Measurements from ENCODE around the gene C11orf21. TPM values are rescaled to one million over a fixed set of nuclear protein-coding genes. Genes with fewer than 3 reads are reported as not detected.

The C11orf21 gene
- total RNA-seq, 2 donors from 2014 or later = 50.1 to 89.1 TPM

DNA sequence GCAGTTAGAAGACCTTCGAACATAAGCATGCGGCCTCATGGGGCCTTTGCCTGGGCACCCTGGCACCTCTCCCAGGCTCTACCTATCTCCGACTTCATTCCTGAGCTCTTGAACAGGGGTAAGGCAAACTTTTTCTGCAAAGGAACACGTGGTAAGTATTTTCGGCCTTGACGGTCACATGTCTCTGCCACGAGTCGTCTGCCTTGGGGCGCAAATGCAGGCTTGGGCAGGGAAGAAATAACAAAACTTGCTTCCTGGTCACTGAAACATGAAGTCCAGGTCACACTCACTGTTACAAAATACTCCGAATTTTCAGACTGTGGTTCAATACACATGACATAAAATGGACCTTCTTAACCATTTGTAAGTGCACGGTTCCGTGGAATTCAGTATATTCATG is 27.9 kb downstream of the C11orf21 start:
- Mint-ChIP-seq H3K4me1 (peaks cover 5% of the 10 kb centered on the region), H3K27ac (no peak overlapping the region), H3K27me3 (peaks cover 44% of the 10 kb centered on the region), H3K36me3 (ENCODE audit: low read depth) (peaks cover 2% of the 10 kb centered on the region), H3K4me3 (no peak overlapping the region)
- H3K9me3 ChIP-seq (ENCODE audit: control insufficient read depth, low read length, poor library complexity, severe bottlenecking) = peaks cover 2% of the 10 kb centered on the region
- ATAC-seq (no peak), DNase-seq (no peak)

- H3K4me3 Mint-ChIP-seq = no peak overlapping the region
- H3K9me3 ChIP-seq (ENCODE audit: control insufficient read depth, low read length, poor library complexity, severe bottlenecking) = no peaks in the 10 kb centered on the region
- DNase-seq (no peak), ATAC-seq (no peak)
- H3K27ac Mint-ChIP-seq = no peak overlapping the region
- peaks cover 48% of the 10 kb centered on the region for H3K27me3 Mint-ChIP-seq
- peaks cover 8% of the 10 kb centered on the region for H3K4me1 Mint-ChIP-seq
- H3K36me3 Mint-ChIP-seq (ENCODE audit: low read depth) = peaks cover 2% of the 10 kb centered on the region
Observed at GRCh38 chr11:2273311-2273710, 28.4 kb downstream of the C11orf21 start.

GRCh38 chr11:2272946-2273280 is 28.8 kb downstream of the C11orf21 start:
- H3K4me3 Mint-ChIP-seq = no peak overlapping the region
- peaks cover 49% of the 10 kb centered on the region for H3K27me3 Mint-ChIP-seq
- H3K4me1 Mint-ChIP-seq = peaks cover 8% of the 10 kb centered on the region
- peaks cover under 1% of the 10 kb centered on the region for H3K36me3 Mint-ChIP-seq (ENCODE audit: low read depth)
- no peaks in the 10 kb centered on the region for H3K9me3 ChIP-seq (ENCODE audit: control insufficient read depth, low read length, poor library complexity, severe bottlenecking)
- H3K27ac Mint-ChIP-seq = no peak overlapping the region
- no peak for DNase-seq
- ATAC-seq = no peak

DNA sequence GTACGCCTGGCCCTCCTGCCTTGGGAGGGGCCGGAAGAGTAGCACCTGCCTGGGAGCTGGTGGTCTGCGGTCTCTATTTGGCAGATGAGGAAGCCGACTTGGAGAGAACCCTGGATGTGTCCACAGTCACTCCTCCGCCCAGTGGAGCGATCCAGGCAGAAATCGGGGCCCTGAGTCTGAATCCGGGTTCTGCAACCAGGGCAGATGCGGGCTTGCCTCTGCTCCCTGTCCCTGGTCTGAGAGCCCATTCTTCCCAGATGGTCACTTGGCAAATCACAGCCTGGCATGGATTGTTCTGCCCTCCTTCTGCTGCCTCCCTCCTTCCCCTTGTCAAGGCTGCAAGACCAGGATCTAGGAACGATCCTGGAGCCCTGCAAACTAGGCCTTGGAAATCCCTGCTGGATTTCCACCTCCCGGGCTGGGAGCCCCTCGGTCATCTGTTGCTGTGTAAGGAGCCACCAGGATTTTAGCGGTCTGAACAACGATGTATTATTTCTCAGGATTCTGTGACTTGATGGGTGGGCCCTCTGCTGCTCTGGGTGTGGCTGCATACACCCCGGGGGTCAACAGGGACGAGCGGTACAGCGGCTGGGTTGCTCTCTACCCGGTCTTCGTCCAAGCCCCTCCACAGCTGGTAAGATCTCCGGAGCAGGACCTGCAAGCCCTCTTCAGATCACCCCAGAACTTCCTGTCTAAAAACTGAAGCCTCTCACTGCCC is 29.3 kb downstream of the C11orf21 start:
- no peak for ATAC-seq
- no peaks in the 10 kb centered on the region for H3K36me3 Mint-ChIP-seq (ENCODE audit: low read depth)
- H3K4me3 Mint-ChIP-seq = peak overlapping the region; percentile 55
- H3K4me1 Mint-ChIP-seq = peaks cover 10% of the 10 kb centered on the region
- no peak overlapping the region for H3K27ac Mint-ChIP-seq
- H3K27me3 Mint-ChIP-seq = peaks cover 45% of the 10 kb centered on the region
- no peak for DNase-seq
- no peaks in the 10 kb centered on the region for H3K9me3 ChIP-seq (ENCODE audit: control insufficient read depth, low read length, poor library complexity, severe bottlenecking)

DNA sequence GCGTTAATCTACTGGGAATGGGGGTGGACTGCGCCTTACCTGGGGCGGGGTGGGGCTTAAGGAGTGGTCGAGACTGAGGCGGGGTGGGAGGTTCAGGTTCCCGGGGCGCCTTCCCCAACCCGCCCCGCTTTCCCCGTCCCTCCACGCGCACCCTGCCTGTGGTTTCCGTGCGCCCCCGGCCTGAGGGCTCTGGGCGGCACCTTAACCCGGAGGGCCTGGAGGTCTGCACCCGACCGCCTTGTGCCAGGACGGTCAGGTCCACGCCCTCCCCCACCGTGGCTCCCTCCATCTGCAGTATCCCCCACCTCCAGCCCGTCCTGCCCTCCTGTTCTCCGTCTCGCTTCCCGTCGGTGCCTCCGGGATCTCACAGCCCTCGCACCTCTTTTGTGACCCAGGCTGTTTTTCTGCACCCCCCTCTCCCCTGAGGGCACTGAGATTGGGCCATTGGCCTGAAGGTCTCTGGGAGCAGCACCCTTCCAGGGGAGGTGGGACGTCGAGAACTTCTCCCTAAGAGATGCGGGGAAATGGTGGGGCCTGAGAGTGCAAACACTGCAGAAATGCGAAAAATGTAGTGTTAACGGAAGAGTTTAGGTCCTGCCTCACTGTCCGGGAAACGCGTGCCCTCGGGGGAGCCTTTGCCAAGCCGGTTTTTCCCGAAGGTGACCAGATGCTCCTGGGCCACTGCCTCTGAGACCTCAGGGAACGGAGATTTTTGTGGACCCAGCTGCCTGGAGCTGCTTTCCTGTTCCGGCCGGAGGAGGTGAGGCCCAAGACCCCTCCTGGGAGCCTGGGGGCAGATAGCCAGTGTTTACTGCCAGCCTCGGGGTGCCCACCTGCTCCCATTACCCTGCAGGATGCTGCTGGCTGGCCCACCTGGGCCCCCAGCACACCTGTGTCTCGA is 30.1 kb downstream of the C11orf21 start:
- no peaks in the 10 kb centered on the region for H3K9me3 ChIP-seq (ENCODE audit: control insufficient read depth, low read length, poor library complexity, severe bottlenecking)
- H3K27ac Mint-ChIP-seq = no peak overlapping the region
- DNase-seq = no peak
- peaks cover 8% of the 10 kb centered on the region for H3K4me1 Mint-ChIP-seq
- H3K4me3 Mint-ChIP-seq = peak overlapping the region; percentile 53
- H3K36me3 Mint-ChIP-seq (ENCODE audit: low read depth) = no peaks in the 10 kb centered on the region
- H3K27me3 Mint-ChIP-seq = peaks cover 38% of the 10 kb centered on the region
- ATAC-seq = no peak

- no peaks in the 10 kb centered on the region for H3K36me3 Mint-ChIP-seq (ENCODE audit: low read depth)
- H3K4me3 Mint-ChIP-seq = no peak overlapping the region
- no peaks in the 10 kb centered on the region for H3K9me3 ChIP-seq (ENCODE audit: control insufficient read depth, low read length, poor library complexity, severe bottlenecking)
- no peak overlapping the region for H3K27ac Mint-ChIP-seq
- peak; percentile 71 for ATAC-seq
- peaks cover 36% of the 10 kb centered on the region for H3K27me3 Mint-ChIP-seq
- peaks cover 13% of the 10 kb centered on the region for H3K4me1 Mint-ChIP-seq
- DNase-seq = no peak
Observed at GRCh38 chr11:2271077-2271326, 30.7 kb downstream of the C11orf21 start.

DNA sequence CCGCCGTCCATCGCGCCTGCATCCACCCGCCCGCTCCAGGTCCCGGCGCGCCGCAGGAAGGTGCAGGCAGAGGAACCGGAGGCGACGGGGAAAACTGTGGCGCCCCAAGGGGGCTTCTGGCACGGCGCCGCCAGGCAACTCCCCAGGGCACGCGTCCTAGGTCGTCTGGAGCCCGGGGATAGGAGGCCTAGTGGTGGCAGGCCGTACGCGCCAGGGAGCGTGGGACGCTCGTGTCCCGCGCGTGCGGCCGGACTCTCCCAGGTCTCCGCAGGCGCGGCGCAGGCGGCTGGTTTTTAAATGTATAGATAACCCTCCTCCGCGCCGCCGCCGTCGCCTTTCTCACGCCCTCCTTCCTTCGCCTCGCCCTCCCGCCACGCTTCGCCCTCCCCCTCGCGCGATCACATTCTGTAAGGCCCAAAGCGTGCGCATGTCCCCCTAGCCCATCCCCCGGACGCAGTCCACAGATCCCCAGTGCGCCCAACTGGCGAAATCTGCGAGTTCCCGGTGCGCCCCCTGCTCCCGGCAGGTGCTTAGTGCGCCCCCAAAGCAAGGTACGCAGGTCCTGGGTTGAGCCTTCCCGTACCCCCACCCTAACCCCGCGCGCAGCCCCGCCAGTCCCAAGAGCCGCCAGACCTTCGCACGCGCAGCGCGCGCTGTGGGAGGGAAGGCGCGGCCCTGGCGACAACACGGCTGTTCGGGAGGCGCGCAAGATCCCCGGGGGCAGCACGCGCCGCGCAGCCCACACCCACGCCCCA is 31.2 kb downstream of the C11orf21 start, which contains the start of gene ASCL2:
ASCL2 (minus strand) TSS at position 267 of the 755 bp plus-strand sequence; CDS start at position 11, 256 bp downstream.
- H3K27me3 Mint-ChIP-seq = peaks cover 31% of the 10 kb centered on the region
- DNase-seq = no peak

GRCh38 chr11:2269601-2270321 is 32.0 kb downstream of the C11orf21 start:
- Mint-ChIP-seq H3K4me3 (peak overlapping the region; percentile 71), H3K4me1 (peaks cover 21% of the 10 kb centered on the region), H3K27me3 (peaks cover 28% of the 10 kb centered on the region), H3K36me3 (ENCODE audit: low read depth) (no peaks in the 10 kb centered on the region), H3K27ac (no peak overlapping the region)
- ATAC-seq (peak; percentile 71), DNase-seq (peak in 1 of 3 donors; percentile 21)
- H3K9me3 ChIP-seq (ENCODE audit: control insufficient read depth, low read length, poor library complexity, severe bottlenecking) = no peaks in the 10 kb centered on the region

More for the DNA sequence above, 31.2 kb downstream of the C11orf21 start, which contains the start of gene ASCL2:
- Mint-ChIP-seq H3K4me1 (peaks cover 18% of the 10 kb centered on the region), H3K27ac (no peak within 1 kb of the TSS), H3K36me3 (ENCODE audit: low read depth) (no peaks in the 10 kb centered on the region), H3K4me3 (peak within 1 kb of the TSS; percentile 77)
- ATAC-seq = no peak
- no peaks in the 10 kb centered on the region for H3K9me3 ChIP-seq (ENCODE audit: control insufficient read depth, low read length, poor library complexity, severe bottlenecking)

- peaks cover 21% of the 10 kb centered on the region for H3K4me1 Mint-ChIP-seq
- H3K27ac Mint-ChIP-seq = no peak overlapping the region
- peak overlapping the region; percentile 71 for H3K4me3 Mint-ChIP-seq
- ATAC-seq (peak; percentile 36), DNase-seq (no peak)
- peaks cover 21% of the 10 kb centered on the region for H3K27me3 Mint-ChIP-seq
- H3K36me3 Mint-ChIP-seq (ENCODE audit: low read depth) = no peaks in the 10 kb centered on the region
- no peaks in the 10 kb centered on the region for H3K9me3 ChIP-seq (ENCODE audit: control insufficient read depth, low read length, poor library complexity, severe bottlenecking)
Observed at GRCh38 chr11:2268729-2269600, 32.8 kb downstream of the C11orf21 start.

- DNase-seq = no peak
- no peak for ATAC-seq
- peak overlapping the region; percentile 66 for H3K4me3 Mint-ChIP-seq
- peaks cover 17% of the 10 kb centered on the region for H3K27me3 Mint-ChIP-seq
- H3K27ac Mint-ChIP-seq = no peak overlapping the region
- H3K9me3 ChIP-seq (ENCODE audit: control insufficient read depth, low read length, poor library complexity, severe bottlenecking) = no peaks in the 10 kb centered on the region
- H3K4me1 Mint-ChIP-seq = peaks cover 21% of the 10 kb centered on the region
- H3K36me3 Mint-ChIP-seq (ENCODE audit: low read depth) = no peaks in the 10 kb centered on the region
Observed at GRCh38 chr11:2267851-2268728, 33.6 kb downstream of the C11orf21 start.

GRCh38 chr11:2267306-2267850 is 34.3 kb downstream of the C11orf21 start:
- peaks cover 10% of the 10 kb centered on the region for H3K27me3 Mint-ChIP-seq
- H3K36me3 Mint-ChIP-seq (ENCODE audit: low read depth) = no peaks in the 10 kb centered on the region
- H3K27ac Mint-ChIP-seq = no peak overlapping the region
- no peaks in the 10 kb centered on the region for H3K9me3 ChIP-seq (ENCODE audit: control insufficient read depth, low read length, poor library complexity, severe bottlenecking)
- peaks cover 21% of the 10 kb centered on the region for H3K4me1 Mint-ChIP-seq
- no peak for ATAC-seq
- DNase-seq = no peak
- no peak overlapping the region for H3K4me3 Mint-ChIP-seq

All from T-helper 17 cell (primary cell).